SW 1271 (cell line): ENCODE results near the gene C2orf92.
"Not testable (repeated sequence)": the region's sequence is repeated elsewhere in the genome, so short reads cannot be mapped to it uniquely, and the experiment has no call there.

Experiments
- DNase-seq, 2 experiments: peaks; one replicate each; lab custom pipeline; 2025; lab: John Stamatoyannopoulos, UW

The C2orf92 gene

GRCh38 chr2:97669448-97669847, at the start of gene C2orf92:
TSS of gene C2orf92 (plus strand) at chr2:97669713. CDS start at chr2:97669789, 76 bp downstream.
- no peak for DNase-seq

- DNase-seq: not testable (repeated sequence)
Measured at GRCh38 chr2:97620492-97620891, 49.0 kb upstream of the C2orf92 start.

- not testable (repeated sequence) for DNase-seq
Measured at GRCh38 chr2:97622976-97623375, 46.5 kb upstream of the C2orf92 start.

DNA sequence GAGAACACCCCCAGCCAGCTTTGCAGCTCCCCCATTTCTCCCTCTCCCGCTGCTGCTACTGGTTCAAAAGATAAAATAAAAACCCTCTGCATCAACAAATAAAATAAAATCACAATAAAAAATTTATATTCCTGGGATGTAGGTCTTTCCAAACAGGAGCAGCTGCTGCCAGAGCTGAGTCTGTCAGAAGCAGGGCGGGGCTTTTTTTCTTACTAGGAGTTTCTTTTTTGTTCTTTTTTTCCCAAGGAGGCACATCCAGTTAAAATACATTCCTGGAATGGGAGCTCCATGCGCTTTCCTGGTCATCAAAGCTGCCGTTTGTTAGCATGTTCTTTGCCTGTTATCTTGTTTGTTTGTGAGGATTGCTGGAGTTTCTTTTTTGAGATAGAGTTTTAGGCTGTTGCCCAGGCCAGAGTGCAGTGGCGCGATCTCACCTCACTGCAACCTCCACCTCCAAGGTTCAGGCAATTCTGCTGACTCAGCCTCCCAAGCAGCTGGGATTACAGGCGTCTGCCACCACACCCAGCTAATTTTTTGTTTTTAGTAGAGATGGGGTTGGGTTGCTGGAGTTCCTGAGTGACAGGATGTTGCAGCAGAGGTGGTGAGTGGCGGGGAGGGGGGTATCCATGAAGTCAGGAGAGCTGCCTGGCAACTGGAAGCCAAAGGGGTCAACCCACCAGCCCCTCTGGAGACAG, 44.0 kb upstream of the C2orf92 start:
- not testable (repeated sequence) for DNase-seq

GRCh38 chr2:97626049-97626430, 43.5 kb upstream of the C2orf92 start:
- not testable (repeated sequence) for DNase-seq

DNA sequence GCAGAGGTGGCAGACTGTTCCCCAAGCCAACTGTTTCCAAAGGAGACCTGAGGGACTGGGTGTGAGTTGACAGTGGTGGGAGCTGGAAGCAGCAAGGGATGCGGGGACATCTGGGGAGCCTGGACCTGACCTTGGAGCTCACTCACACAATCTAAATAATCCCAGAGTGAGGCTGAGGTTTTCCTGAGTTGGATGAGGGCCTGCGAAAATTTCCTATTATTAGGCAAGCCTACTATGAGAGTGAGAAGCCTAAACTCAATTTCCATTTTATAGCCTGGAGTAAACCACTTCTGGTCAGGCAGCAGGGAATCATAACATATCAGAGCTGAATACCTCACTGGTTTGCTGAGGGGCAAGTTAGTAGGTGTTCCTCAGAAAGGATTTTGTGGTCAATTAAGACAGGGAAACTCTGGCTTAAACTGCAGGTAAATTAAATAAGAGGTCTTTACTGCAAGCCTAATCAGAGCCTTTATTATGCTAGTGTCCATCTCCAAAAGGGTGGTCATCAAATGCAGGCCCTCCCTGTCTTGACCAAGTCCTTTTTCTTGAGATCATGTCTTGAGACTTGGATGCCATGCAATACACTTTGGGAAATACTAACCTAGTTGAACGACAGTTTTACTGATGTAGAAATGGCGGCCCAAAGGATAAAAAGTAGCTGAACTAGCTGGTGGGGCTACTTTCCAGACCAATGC, 25.3 kb upstream of the C2orf92 start:
- no peak for DNase-seq

DNA sequence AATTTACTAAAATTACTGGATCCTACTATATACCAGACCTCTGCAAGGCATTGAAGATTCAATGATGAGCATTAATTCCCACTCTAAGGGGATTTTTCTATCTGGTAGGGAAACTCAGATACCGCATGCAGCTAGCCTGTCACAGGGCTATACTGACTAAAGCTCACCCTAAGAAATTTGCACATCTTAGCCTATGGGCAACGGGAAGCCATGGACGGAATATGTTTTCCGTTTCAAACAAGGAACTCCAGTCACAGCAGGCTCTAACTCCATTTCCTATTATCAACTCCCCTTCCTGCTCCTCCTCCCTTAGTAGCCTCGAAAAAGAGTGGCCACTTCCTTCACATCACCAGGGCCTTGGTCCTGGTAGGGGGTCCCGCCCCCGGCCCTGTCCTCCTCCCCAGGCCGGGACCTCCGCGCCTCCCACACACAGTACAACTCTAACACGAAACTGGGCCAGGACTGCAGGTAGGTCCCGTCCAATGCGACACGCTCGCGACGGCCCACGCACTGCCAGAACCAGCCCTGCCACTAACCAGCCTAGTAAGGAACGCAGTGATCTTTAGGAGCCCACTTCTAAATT, 24.3 kb upstream of the C2orf92 start:
- no peak for DNase-seq

GRCh38 chr2:97645695-97646629, 23.6 kb upstream of the C2orf92 start, which contains the start of gene COX5B:
TSS of gene COX5B (plus strand) at chr2:97646062. CDS start at chr2:97646087, 25 bp downstream.
- DNase-seq: peak; percentile 98 to 99

- no peak for DNase-seq
Measured at GRCh38 chr2:97646977-97647376, 22.5 kb upstream of the C2orf92 start.

- DNase-seq: no peak
Measured at GRCh38 chr2:97651114-97651513, 18.4 kb upstream of the C2orf92 start.

GRCh38 chr2:97653473-97653872, 16.0 kb upstream of the C2orf92 start:
- DNase-seq: no peak

GRCh38 chr2:97653874-97654273, 15.6 kb upstream of the C2orf92 start:
- no peak for DNase-seq

DNA sequence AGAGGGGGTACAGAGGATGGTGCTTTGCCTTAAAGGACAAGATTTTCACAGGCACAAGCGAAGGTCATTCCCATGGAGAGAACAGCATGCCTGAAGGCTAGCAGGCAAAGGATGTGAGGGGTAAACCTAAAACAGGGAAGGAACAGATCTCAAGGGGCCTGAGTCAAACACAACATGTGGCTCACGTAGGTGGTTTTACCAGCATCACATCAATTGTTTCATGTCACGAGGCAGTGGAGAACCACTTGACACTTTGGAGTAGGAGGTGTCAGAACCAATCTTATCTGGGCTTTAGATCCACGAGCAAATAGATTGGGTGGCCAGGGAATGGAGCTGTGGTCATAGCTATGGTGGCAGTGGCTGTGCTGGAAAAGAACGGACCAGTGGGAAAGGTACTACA, 15.2 kb upstream of the C2orf92 start:
- DNase-seq: no peak

DNA sequence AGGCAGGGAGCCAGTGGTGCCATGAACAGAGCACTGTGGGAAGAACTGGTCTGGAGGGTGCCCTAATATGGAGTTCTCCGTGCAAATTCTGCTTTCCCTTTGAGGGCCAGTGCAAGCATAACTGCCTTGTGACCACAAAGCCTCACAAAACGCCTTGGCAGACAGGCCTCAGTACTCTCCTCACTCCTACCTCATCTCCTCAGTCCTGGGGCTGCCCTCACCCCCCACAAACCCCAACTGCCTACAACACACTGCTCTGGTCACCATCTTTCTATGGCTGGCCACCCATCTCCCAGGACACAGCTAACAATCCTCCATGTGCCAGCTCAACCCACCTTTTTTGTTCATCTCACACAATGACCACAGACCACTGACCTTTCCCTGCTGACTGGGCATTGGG, 14.7 kb upstream of the C2orf92 start:
- DNase-seq: no peak

GRCh38 chr2:97656129-97656755, 13.3 kb upstream of the C2orf92 start:
- no peak for DNase-seq

DNA sequence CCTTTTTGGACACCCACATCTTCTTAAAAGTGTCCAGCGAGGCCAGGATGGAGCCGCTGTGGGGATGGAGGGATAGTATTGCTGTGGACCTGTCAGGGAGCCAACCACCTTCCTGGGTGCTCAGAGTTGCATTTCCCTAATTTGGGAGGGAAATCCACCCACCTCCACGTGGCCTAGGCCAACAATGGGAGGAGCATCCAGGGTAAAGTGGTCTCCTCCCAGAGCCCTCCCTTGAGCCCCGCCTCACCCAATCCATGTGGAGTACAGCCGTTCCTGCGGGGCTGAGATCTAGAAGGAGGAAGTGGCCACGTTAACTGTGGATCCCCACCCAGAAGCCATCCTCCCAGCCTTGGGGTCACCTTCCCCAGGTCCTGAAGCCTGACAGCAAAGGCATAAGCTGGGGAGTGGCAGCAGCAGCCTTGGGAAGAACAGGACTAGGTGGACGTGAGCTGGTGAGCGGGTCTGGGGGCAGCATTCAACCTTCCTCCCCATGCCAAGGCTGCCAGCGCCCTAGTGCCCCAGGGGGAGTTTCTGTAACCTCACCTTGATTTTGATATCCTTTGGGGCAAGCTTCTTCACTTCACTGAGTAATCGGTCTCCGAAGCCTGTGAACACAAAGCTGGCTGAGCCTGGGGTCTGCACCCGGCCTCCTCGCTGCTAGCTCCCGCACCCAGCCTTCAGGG, 12.5 kb upstream of the C2orf92 start:
- DNase-seq: no peak

- DNase-seq: no peak
Measured at GRCh38 chr2:97657986-97658690, 11.4 kb upstream of the C2orf92 start.

- no peak for DNase-seq
Measured at GRCh38 chr2:97658691-97659157, 10.8 kb upstream of the C2orf92 start.

- no peak for DNase-seq
Measured at GRCh38 chr2:97659256-97660043, 10.1 kb upstream of the C2orf92 start.
